Neural crest cell (in vitro differentiated cells): ENCODE results near the gene CPA1. TPM values are rescaled to one million over a fixed set of nuclear protein-coding genes. Genes with fewer than 3 reads are reported as not detected.

Experiments
- DNase-seq: peaks from one replicate; pipeline ENCODE4 v3.0.0; 2021; ENCODE audit warnings: low read depth, mixed read lengths, low spot score
- H3K27ac Mint-ChIP-seq: one replicate; pipeline ENCODE4 v1.8.0; 2021; ENCODE audit warnings: mild to moderate bottlenecking, mixed read lengths; ENCODE audit not compliant: unreplicated experiment
- H3K27me3 Mint-ChIP-seq: 2 replicates; pipeline ENCODE4 v1.8.0; 2021; ENCODE audit warnings: low read depth, mild to moderate bottlenecking, mixed read lengths
- H3K36me3 Mint-ChIP-seq: 2 replicates; pipeline ENCODE4 v1.8.0; 2021; ENCODE audit warnings: low read depth, mild to moderate bottlenecking, mixed read lengths
- H3K4me1 Mint-ChIP-seq: 2 replicates; pipeline ENCODE4 v1.8.0; 2021; ENCODE audit warnings: mixed read lengths
- H3K4me3 Mint-ChIP-seq: one replicate; pipeline ENCODE4 v1.8.0; 2021; ENCODE audit warnings: mild to moderate bottlenecking, mixed read lengths
- H3K9me3 Mint-ChIP-seq: 2 replicates; pipeline ENCODE4 v1.8.0; 2021; ENCODE audit warnings: mixed read lengths
- CTCF ChIP-seq: fragments of 200-600 bp; sonication (generic); conservative IDR thresholded peaks from 2 replicates; pipeline ENCODE4 v1.5.0; 2021; ENCODE audit warnings: antibody characterized with exemption, mild to moderate bottlenecking
- total RNA-seq: library from RNA; stranded (reverse); gene quantifications from 2 replicates; pipeline ENCODE4 v1.2.1, GENCODE V29; 2021

CPA1 gene
- total RNA-seq, 1 donor from 2014 or later, result not detected

- DNase-seq, result no peak
- H3K27me3 Mint-ChIP-seq, result no peaks in the 10 kb centered on the region
- no peak overlapping the region for H3K27ac Mint-ChIP-seq
- H3K9me3 Mint-ChIP-seq, result no peaks in the 10 kb centered on the region
- H3K36me3 Mint-ChIP-seq, result no peaks in the 10 kb centered on the region
- no peak for TF ChIP-seq CTCF
- no peak overlapping the region for H3K4me3 Mint-ChIP-seq
- peaks cover 6% of the 10 kb centered on the region for H3K4me1 Mint-ChIP-seq
Observed at GRCh38 chr7:130338233-130338632, 42.1 kb upstream of the CPA1 start.

DNA sequence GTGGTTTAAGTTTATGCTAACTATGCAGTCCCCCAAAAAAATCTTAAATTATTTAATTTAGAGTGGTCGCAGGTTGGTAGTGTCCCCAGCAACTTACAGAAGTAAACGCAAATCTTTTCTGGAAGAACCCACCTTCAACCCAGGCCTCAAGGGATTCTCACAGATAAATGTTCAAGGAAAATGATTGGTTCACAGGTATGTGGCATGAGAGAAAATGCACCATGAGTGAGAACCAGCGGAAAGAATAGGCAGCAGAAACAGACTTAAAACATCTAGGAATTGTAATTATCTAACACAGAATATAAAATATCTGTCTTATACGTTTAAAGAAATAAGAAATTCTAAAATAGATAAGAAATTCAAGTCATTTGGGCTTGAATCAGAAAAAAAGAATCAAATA, 38.4 kb upstream of the CPA1 start:
- no peak for TF ChIP-seq CTCF
- no peak overlapping the region for H3K4me3 Mint-ChIP-seq
- DNase-seq, result no peak
- H3K36me3 Mint-ChIP-seq, result no peaks in the 10 kb centered on the region
- H3K27ac Mint-ChIP-seq, result no peak overlapping the region
- H3K9me3 Mint-ChIP-seq, result no peaks in the 10 kb centered on the region
- peaks cover 23% of the 10 kb centered on the region for H3K4me1 Mint-ChIP-seq
- no peaks in the 10 kb centered on the region for H3K27me3 Mint-ChIP-seq

GRCh38 chr7:130342701-130343380, 37.5 kb upstream of the CPA1 start:
- no peaks in the 10 kb centered on the region for H3K27me3 Mint-ChIP-seq
- H3K27ac Mint-ChIP-seq, result no peak overlapping the region
- no peak for DNase-seq
- H3K9me3 Mint-ChIP-seq, result no peaks in the 10 kb centered on the region
- H3K36me3 Mint-ChIP-seq, result no peaks in the 10 kb centered on the region
- no peak for TF ChIP-seq CTCF
- H3K4me1 Mint-ChIP-seq, result peaks cover 23% of the 10 kb centered on the region
- no peak overlapping the region for H3K4me3 Mint-ChIP-seq

GRCh38 chr7:130344271-130344866, 35.9 kb upstream of the CPA1 start, which contains the start of gene CPA5:
TSS of gene CPA5 (plus strand) at chr7:130344816. CDS start at chr7:130346486, 1,670 bp downstream.
- no peaks in the 10 kb centered on the region for H3K9me3 Mint-ChIP-seq

GRCh38 chr7:130345136-130345535, 35.2 kb upstream of the CPA1 start:
- peaks cover 35% of the 10 kb centered on the region for H3K4me1 Mint-ChIP-seq
- DNase-seq, result no peak
- no peak for TF ChIP-seq CTCF
- H3K4me3 Mint-ChIP-seq, result peak overlapping the region; percentile 24
- no peaks in the 10 kb centered on the region for H3K9me3 Mint-ChIP-seq
- H3K27me3 Mint-ChIP-seq, result no peaks in the 10 kb centered on the region
- H3K27ac Mint-ChIP-seq, result peak overlapping the region; percentile 53
- no peaks in the 10 kb centered on the region for H3K36me3 Mint-ChIP-seq

More at GRCh38 chr7:130344271-130344866, 35.9 kb upstream of the CPA1 start, which contains the start of gene CPA5:
- H3K4me1 Mint-ChIP-seq, result peaks cover 29% of the 10 kb centered on the region
- H3K27ac Mint-ChIP-seq, result peak within 1 kb of the TSS; percentile 53
- H3K4me3 Mint-ChIP-seq, result peak within 1 kb of the TSS; percentile 24
- DNase-seq, result no peak
- H3K27me3 Mint-ChIP-seq, result no peaks in the 10 kb centered on the region
- TF ChIP-seq CTCF, result no peak
- H3K36me3 Mint-ChIP-seq, result no peaks in the 10 kb centered on the region
